HG03442 (cell line): Measurements from ENCODE around the gene HS1BP3.
A peak's percentile ranks its signal among the peaks of the same experiment; 100 is the strongest.

Experiments
- ATAC-seq: cut with Tn5 transposase; IDR thresholded peaks from one replicate; pipeline ENCODE4 v1.9.1; 2021; ENCODE audit warnings: mild to moderate bottlenecking, moderate library complexity; ENCODE audit not compliant: unreplicated experiment

Gene HS1BP3

GRCh38 chr2:20664071-20664390 lies 13.1 kb upstream of the HS1BP3 start:
- ATAC-seq = no peak

- ATAC-seq = no peak
Observed at GRCh38 chr2:20663196-20664070, 12.5 kb upstream of the HS1BP3 start.

- no peak for ATAC-seq
Observed at GRCh38 chr2:20662308-20662937, 11.5 kb upstream of the HS1BP3 start.

- ATAC-seq = peak; percentile 68
Observed at GRCh38 chr2:20661421-20662307, 10.8 kb upstream of the HS1BP3 start.

- ATAC-seq = no peak
Observed at GRCh38 chr2:20660506-20661420, 9.9 kb upstream of the HS1BP3 start.

- ATAC-seq = no peak
Observed at GRCh38 chr2:20657522-20658235, 6.8 kb upstream of the HS1BP3 start.

DNA sequence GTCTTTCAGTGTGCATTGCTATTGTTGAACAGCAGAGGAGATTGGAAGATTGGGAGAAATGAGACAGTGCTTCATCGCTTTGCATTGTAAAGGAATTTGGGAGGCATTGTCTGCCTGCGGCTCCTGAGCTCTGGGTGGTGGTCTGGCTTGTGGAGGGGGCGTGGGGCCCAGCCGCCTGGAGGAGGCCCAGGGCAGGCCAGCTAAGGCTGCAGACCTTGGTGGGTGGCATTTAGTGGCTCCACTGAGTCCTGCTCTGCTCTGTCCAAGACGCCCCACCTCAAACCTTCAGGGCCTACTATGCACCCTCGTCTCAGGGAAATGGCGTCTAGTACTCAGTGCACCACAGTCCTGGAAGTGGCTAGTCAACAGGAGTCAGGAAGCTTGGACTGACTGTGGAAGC lies 5.7 kb upstream of the HS1BP3 start:
- ATAC-seq = no peak

DNA sequence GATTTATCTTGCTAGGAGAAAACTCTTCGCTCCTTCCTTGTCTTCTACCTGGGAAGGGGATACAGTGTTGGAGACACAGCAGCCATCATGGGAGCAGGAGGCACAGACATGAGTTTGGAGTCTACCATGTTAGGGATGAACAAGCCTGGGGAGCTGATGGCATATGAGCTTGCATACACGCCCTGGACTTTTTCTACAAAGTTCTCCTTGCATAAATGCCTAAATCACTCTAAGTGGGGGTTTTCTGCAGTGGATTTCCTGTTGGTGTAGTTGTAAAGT lies 3.6 kb upstream of the HS1BP3 start:
- ATAC-seq = no peak

- no peak for ATAC-seq
Observed at GRCh38 chr2:20653695-20654534, 3.0 kb upstream of the HS1BP3 start.

DNA sequence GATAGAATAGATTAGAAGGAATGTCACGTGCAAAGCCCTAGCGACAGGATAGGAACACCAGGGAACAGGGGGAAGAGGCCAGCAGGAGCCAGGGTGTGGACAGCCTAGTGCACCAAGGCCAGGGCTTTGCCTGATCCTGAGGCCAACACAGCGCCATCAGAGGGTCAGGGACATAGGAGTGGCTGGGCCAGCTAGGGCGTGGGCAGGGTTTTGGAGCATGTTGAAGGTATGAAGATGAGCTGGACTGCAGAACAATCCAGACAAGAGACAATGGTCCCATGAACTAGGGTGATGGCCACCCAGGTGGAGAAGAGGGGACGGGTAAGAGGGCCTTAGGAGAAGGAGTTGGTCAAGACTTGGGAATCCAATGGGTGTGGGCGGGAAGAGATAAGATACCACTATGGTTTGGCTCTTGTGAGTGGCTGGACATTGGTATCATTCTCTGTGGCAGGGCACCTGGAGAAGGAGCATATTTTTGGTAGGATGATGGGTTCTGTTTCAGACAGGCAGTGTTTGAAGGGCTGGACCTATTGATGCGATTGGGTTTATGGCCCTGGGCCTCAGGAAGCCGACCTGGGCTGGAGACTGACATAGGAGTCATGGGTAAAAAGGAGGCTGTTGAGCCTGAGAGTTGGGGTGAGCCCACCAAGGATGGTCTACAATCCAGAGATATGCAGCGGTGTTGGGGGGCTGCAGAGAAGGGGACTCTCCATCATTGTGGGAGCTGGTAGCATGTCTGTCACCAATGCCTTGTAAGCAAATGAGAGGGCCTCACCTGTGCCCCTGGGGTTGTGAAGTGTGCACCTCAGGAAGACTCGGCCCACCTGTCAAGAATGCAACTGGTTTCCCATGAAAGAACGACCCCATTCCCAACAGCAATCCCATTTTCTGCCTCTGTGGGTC lies 2.0 kb upstream of the HS1BP3 start:
- ATAC-seq = no peak

GRCh38 chr2:20652141-20652540 lies 1.2 kb upstream of the HS1BP3 start:
- no peak for ATAC-seq

GRCh38 chr2:20651731-20652099 lies 817 bp upstream of the HS1BP3 start:
- ATAC-seq = no peak

DNA sequence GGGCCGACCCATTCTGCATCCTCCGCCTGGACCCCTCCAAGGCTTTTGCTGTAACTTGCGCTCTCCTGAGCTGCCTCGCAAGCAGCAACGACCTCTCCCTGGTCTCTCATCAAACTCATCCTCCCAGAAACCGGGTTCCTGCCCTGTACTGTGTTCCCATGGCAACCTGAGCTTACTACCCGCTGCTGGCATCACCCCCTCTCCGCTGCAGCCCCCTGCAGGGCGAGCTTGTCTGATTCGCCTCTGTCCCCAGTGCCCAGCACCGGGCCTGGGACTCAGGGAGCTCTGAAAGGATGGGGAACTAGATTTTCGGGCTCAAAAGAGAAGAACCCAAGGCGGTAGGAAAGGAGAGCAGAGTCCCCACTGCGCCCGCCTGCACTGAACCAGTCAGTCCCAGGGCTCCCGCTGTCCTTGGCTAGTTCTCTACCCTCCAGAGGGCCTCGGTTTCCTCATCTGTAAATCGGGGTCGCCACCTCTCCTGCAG lies 463 bp downstream of the HS1BP3 start:
- peak; percentile 20 for ATAC-seq

- ATAC-seq = no peak
Observed at GRCh38 chr2:20649976-20650375, 922 bp downstream of the HS1BP3 start.

DNA sequence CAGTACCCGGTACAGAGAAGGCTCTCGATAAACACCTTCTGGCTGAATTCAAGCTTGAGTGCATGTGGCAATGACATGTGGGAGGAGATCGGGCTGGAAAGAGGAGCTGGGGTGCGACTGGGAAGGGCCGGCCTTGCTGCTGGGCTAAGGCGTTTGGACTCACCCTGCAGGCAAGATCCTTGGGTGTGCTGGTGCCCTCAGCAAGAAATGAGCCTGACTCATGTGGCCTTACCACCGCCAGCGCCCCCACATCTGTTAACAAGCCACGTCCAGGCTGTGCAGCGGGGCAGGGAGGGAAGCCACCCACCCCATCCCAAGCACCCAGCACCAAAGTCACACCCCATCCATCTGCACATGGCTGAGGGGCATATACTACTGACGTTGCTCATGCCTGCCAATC lies 1.3 kb downstream of the HS1BP3 start:
- ATAC-seq = no peak

DNA sequence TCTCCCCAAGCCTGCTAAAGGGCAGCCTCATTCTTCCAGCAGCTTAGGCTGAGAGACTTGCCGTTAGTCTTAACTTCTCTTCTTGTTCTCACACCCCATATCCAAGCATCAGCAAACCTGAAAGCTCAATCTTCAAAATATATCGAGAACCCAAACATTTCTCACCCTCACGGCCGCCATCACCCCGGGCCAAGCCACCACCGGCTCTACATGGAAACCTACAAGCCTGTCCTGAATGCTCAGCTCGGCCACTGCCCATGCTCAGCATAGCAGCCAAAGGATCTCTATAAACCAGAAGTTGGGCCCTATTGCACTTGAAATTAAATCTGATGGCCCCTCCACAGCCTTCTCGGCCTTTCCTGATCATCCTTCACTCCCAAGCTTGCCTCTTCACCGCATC lies 2.1 kb downstream of the HS1BP3 start:
- no peak for ATAC-seq

DNA sequence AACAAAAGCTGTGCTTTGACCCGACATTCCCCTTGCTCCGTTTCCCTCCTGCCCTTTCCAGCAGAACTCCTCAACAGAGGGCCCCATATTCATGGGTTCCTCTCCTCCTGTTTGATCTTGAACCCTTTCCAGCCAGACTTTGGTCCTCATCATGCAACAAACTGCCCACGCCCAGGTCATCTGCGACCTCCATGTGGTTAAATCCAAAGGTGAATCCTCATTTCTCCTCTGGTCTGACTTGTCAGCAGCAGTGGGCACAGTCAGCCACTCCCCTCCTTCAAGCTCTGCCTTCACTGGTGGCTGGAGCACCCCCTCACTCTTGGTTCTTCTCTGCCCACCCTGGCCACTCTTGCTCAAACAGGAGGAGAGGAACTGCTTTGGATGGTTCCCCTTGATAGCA lies 2.7 kb downstream of the HS1BP3 start:
- no peak for ATAC-seq

DNA sequence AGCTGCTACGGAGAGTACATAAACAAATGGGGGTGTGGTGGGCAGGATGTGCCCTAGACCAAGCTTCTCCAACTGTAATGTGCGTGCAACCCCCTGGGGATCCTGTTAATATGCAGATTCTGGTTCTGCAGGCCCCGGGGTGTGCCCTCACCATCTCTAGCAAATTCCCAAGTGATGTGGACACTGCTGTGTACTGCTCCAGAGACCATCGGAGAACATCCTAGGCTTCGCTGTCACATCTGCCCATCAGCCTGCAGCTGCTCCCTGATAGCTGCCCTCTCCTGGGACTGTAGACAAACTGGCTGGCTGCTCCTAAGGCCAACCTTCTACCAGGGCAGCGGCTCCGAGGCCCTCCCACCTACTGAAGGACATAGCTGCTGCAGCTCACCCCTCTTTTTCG lies 3.2 kb downstream of the HS1BP3 start:
- ATAC-seq = no peak
